ENCODE data around the gene DUSP6.
"Not testable (repeated sequence)": the region's sequence is repeated elsewhere in the genome, so short reads cannot be mapped to it uniquely, and the experiment has no call there.

The DUSP6 gene

DNA sequence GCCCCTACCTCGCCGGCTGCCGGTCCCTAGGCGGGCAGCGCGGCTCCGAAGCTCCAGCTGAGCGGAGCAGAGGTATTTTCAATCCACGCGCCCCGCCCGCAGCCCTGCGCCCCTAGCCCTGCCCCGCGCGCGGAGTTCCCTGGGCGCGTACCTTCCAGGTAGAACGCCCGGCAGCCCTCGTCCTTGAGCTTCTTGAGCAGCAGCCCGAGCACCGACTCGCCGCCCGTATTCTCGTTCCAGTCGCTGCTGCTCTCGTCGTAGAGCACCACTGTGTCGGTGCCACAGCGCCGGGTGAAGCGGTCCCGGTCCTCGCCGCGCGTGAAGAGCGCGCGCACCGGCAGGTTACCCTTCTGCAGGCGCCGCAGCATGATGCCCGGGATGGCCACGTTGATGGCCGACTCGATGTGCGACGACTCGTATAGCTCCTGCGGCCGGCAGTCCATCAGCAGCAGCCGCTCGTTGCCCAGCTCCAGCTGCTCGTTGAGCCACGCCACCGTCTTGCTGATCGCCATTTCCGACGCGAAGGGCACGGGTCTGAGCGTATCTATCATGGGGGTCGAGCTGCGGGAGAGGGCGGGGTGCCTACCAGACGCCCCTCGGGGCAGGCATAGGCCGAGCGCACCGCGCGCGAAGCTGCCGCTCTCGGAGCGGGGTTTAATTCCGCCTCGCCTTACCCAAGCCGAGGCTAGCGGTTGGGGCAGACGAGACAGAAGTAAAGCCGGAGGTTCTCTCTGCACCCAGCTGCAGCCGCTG is 636 bp downstream of the DUSP6 start:
- DNase-seq (ENCODE audit: low spot score), result no peak

DNA sequence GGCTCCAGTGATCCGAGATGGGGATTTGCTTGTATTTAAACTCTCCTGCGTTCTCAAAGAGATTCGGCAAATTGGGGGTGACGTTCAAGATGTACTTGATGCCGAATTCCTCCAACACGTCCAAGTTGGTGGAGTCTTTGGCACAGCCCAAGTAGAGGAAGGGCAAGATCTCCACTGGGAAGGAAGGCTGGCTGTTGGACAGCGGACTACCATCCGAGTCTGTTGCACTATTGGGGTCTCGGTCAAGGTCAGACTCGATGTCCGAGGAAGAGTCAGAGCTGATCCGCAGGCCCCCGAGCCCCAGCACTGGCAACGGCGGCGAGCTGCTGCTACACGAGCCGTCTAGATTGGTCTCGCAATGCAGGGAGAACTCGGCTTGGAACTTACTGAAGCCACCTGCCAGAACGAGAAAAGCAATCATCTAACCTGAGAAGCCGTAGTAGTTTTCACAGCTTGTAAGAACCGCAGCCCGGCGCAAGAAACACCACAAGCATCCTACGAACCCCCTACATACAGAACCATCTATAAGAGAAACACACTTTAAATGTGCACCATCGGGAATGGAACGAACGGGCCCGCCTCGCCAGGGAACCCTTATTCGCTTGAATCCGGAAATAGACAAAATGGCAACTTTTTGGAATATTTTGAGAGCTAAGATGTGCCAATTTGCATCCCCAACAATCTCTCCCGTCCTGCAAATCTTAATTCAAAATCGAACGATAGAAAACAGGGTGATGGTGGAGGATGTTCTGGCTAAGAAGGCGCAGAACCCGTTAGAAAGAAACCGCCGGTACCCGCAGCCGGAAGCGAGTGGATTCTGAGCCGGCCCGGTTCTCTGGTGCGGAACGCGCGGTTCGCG is 1.4 kb downstream of the DUSP6 start:
- peak; percentile 18 for DNase-seq (ENCODE audit: low spot score)

DNA sequence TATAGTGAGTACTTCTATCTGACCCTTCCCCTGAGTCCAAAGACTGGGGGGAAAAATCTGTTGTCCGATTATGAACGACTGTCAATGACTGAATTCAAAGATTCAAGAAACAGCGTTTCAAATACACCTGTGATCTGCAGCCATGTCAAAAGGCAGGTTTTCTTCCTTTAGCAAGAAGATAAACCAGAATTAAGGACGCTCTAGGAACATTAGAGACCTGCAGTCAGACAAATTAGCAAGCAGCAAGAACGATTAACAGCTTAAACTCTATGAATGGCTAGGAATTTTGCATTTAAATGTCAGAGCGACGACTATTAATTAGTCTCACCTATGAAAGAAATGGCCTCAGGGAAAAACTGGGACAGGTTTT is 2.1 kb downstream of the DUSP6 start:
- no peak for DNase-seq (ENCODE audit: low spot score)

DNA sequence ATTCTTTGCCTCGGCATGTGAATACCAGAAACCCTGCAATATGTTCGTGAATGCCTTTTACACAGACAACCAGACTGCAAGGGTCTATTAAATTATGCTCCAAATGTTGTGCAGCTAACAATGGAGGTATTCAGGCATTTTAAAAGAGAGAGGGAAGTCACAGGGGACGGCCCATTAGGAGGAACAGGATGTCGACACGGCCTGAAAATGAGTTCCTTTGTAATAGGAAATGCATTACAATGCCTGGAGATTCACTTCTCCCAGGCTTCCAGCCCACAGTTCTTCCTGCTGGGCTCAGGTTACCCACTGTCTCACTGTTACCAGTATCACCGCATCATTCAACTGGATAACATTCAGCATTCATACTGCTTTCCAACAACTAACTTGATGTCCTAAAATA is 2.5 kb downstream of the DUSP6 start:
- peak; percentile 73 for DNase-seq (ENCODE audit: low spot score)

DNA sequence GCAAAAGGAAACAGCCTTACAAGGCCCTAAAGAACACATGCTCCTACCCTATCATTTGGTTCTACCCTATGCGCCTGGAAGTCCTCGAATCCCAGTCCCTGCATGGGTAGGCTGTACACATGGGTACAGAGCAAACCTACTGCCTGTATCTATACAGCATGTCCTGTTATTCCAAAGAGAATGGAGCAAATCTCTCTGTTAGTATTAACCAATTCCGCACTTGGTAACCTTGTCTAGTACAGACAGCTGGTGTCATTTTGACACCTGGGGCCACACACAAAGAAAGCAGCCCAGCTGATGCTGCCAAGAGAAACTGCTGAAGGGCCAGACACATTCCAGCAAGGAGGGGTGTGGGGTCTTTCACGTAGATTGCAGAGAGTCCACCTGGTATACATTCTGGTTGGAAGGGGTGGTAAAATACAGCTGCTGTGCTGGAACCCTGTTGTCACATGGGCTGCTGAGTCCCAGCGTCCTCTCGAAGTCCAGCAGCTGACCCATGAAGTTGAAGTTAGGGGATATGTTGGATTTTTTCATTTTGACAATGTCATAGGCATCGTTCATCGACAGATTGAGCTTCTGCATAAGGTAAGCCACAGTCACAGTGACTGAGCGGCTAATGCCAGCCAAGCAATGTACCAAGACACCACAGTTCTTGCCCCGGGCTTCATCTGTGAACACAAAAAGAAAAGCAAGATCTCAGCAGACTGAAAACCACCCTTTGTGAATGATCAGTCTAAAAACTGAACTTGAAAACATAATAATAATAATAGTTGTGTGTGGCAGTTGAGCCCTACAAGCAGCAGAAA is 3.2 kb downstream of the DUSP6 start:
- no peak for DNase-seq (ENCODE audit: low spot score)

DNA sequence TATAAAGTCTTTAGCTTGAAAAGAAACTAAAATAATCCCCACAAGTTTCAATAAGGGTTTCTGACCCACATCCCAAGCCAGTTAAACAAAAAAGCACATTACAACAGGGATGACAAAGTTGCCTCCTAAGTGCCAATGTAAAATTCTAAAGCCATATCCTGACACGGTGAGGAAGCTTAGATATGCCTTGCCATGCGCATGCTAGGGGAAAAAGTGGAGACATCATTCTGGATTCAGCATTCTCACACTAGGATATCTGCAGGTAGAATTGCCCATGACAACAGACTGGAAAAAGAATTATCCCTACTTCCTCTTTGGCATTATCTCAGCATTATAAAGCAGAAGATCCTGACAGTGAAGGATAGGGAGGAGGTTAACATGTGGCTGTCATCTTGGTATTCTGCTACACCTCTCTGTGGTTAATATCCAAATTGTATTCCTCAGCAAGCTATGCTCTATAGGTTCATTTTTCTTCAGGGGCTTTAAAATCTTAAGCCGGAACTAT is 4.9 kb downstream of the DUSP6 start:
- no peak for DNase-seq (ENCODE audit: low spot score)

DNA sequence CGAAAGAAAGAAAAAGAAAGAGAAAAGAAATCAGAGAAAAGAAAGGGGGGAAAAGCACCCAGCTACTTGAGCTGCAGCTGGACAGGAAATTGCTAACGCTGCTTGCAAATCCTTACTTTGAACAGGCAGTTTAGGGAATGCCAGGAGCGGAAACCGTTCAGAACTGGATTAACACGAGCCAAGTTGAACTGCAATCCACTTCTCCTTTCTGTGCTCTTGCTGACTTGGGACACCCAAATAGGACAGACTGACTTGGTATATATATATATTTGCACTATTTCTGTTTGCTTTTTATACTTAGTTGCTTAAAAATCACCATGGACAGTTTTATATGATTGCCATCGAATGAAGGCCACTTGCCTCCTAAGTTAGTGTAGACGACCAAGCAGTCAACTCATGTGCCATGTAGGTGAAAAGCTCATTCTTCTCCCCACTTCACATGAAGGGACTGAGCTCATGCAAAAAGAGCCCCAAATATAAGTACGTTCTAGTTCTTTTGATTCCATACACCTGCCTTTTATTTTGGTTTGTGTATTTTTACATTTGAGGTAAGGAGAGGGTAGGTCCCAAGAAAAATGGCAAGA is 5.5 kb downstream of the DUSP6 start:
- DNase-seq (ENCODE audit: low spot score), result peak; percentile 77

DNA sequence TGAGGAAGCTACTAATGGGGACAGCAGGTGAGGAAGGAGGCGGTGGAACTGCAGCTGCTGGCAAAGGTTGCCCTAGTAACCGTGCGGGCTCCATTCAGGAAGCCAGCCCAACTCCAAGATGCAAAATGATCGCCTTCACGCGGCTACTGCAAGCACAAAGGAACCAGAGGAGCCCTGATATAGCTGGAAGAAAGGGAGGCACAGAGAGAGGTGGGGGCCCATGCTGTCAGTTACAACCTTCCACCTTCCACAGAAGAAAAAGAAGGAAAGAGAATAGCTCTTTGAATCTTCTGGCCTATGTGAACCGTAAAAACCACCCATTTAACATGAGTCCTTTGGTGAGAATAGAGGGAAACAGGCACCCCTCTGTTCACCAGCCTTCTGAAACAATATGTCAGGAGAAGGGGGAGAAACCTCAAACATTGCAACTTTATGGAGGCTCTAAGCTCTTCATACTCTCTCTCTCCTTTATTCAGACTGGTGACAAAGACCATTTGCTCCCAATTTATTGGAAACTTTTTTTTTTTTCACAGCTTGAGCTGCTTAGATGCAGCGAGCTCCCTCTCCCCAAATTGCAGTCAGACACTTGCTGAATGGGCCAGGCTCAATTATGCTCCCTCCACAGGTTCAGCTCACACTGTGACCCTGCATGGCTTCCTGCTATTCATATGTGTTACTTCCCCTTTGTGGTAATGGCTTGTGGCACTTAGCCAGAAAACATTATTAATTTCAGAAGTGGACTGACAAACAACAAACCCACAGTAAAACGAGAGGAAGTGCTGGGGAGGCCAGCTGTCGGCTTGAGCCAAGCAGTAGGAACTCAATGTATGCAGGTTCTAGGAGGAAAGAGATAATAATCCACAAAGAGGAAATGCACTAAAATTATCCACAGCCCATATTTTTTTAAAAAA is 6.2 kb downstream of the DUSP6 start:
- peak; percentile 85 for DNase-seq (ENCODE audit: low spot score)

DNA sequence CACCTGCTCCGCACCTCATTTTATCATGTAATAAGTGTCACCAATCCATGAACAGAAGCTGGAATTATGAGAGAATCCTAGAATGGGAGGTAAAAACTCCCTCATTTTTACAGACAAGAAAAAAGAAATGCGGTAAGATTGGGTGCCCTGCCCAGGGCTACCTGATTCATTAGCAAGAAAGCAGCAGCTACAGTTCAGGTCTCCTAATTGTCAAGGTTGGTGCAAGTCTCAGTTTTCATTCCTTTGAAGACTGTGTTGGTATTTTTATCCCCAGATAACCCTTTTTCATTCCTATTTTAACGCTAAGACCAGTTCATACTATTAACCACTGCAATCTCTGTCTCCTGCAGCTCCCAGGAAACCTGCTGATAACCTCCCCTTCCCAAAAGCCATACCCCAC is 6.9 kb downstream of the DUSP6 start:
- DNase-seq (ENCODE audit: low spot score), result no peak

DNA sequence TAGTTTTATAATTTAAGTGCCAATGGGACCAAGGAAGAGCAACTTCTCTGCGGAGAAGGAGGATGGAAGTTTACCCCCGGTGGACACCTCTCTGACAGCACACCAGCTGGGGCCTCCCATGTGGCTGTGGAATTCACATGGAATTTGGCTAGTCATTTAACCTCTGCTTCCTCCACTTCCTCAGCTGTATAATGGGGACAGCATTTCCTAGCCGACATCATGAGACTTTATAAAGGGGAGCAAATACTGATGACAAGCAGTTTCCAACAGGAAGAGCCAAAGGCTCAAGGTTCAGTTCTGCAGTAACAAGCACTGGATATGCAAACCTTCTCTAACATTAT is 7.5 kb downstream of the DUSP6 start:
- DNase-seq (ENCODE audit: low spot score), result no peak

DNA sequence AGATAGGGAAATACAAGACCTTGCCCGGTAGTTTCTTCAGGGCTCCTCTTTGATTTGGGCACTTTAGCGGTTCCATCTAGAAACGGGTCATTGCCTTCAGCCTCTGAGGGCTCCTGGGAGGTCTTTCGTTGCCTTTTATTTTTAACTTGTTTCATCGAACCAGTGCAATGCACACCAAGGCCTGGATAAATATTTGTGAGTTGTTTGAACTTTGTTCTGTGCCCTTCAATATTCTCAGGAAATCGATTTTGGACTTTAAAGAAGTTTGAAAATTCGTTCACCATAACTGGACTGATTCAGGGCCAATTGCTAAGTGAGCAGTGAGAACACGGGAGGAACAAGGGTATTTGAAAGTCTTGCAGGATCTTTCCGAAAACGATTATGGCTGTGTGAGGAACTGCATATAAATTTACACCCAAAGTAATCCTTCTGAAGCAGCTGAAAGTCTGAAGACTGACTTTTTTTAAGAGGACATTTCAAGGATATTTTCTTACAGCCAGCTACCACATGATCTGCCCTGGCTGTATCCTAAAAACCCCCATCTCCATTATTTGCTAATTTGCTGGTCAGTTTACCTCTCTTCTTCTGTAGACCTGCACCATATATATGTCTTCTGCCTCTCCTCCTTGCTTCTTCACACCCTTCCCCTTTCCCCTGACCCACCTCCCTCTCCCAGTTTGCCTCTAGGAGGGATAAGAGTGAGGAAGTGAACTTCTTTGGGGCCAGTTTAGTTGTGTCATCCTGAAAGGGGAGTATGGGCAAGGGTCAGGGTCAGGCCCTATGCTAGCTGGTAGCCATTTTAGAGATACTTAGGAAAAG is 8.0 kb downstream of the DUSP6 start:
- DNase-seq (ENCODE audit: low spot score), result no peak

DNA sequence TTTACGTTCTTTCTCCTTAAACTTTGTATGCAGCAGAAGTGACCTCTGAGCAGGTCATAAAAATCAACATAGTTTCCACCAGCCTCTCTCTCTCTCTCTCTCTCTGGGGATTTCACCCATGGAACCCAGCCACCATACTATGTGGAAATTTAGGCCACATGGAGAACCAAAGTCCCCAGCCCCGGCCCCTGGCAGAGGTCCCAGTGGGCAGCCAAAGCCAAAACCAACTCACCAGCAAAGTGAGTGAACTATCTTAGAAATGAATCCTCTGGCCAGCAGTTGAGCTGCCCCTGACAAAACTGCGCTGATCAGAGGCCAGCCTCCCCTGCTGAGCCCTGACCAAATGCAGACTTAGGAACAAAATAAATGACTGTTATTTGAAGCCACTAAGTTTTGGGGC is 9.2 kb downstream of the DUSP6 start:
- DNase-seq (ENCODE audit: low spot score), result no peak

DNA sequence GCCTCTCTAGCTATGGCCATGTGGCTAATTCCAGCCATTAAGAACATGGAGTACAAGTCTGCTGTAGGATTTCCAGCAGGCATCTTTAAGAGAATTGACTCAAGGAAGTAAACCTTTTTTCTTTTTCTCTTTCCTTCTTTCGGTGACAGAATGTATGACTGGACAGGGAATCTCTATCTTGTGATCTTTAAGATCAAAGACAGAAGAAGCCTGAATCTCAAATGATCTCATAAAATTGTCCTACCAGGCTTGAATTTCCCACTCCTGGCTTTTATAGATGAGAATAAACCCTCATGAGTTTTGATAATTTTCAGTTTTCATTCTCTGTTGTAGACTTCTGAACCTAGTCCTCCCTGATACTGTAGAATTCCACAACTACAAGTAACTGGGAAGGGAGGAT is 11.4 kb downstream of the DUSP6 start:
- DNase-seq (ENCODE audit: low spot score), result no peak

DNA sequence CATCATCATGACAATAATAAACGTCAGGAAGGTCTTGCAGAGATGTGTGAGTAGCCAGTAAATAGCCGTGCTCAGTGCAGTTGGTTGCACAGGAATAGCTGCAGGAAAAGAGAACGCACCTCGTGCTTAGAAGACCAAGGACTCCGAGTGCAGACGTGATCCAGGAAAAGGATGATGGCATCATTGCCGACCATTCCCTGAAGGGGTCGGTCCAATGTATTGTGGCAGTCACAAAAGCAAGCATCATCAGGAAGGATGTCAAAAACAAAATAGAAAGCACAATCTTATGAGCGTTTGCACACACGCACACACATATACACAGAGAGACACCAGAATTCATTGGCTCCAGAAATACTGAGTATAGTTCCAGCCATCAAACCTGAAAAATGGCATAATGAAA is 12.8 kb downstream of the DUSP6 start:
- no peak for DNase-seq (ENCODE audit: low spot score)

DNA sequence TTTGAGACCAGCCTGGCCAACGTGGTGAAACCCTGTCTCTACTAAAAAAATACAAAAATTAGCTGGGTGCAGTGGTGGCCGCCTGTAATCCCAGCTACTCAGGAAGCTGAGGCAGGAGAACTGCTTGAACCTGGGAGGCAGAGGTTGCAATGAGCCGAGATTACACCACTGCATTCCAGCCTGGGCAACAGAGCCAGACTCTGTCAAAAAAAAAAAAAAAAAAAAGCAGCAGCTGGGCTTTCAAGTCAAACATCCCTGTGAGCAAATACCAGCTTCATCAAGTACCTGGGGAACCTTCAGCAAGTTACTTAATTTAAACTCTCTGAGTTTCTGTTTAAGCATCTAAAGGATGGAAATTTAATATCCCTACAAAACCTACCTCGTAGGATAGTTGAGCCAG is 15.2 kb downstream of the DUSP6 start:
- DNase-seq (ENCODE audit: low spot score), result not testable (repeated sequence)

DNA sequence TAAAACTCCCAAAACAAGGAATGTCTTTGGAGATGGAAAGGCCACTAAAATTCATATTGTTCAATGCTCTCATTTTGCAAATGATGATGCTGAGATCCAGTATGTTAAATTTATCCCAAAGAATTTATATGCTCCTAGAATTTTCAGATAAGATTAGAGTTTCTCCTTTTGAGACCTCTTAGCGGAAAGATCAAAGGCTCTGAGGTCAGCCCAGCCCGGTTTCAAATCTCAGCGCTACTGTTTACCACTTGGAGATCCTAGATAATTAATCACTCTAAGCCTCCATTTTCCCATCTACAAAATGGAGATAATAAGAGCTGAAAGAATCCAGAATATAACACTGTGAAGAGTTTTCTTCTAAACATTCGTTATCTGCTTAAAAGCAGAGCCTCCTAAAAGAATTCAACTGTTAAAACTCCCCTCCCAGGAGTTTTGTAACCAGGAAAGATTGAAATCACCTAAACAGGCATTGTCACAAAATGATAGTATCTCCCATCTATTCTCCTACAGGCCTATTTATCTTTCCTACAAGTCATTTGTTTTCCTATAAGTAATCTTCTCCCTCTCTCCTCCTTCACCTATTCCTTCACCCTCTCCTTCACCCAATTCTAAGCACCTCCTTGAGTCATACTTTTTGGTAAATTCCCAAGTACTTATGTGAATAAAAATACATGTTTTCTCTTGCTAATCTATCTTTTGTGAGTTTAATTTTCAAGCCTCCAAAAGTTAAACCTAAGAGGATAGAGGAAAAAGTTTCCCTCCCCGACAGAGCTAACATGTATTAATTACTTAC is 16.7 kb downstream of the DUSP6 start:
- DNase-seq (ENCODE audit: low spot score), result no peak

DNA sequence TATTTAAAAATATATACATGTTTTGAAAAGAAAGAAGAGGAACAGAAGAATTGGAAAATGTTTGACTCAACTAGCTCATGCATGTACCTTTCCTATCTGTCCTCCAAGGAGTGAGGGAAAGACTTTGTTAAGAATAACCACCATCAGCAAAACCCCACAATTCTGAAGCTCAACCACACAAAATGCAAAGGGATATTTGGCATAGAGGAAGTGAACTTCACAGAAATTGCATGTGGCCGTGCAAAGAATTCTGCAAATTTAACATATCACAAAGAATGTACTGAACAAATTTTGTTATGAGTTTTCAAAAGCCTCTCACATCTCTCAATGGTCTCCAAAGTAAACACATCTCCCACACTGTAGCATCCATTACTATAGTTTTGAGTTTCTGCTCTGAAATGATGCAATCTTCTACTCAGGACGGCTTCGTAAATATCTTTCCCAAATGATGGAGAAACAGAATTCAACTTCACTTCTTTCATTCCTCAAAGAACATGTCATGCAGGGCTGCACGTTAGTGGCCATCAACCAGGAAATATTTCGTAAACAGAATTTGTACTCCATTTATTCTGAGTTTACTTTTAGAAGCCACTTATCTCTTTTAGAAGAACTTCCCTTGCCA is 17.6 kb downstream of the DUSP6 start:
- no peak for DNase-seq (ENCODE audit: low spot score)

DNA sequence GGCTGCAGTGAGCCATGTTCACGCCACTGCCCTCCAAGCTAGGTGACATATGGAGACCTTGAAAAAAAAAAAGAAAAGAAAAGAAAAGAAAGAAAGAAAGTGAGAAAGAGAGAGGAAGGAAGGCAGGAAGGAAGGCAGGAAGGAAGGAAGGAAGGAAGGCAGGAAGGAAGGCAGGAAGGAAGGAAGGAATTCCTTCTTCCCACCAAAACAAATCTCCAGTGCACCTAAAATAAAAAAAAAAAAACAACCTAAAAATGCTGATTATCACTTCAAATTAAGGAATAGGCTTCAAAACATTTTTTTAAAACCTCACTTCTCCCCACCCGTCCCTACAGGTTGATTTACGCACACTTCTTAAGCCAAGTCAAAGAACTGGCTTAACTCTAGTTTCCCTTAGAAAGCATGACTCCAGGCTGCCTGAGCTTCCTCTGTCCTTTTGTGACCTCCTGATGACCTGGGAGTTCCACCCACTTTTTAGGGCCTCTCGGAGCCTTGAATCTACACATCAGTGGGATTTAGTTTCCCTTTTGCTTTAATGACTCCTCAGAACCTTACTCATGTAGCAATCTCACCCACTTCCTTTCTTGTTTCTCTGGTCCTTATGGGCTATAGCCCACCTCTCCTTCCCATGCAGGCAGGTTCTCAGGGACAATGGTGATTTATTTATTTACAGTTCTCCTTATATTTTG is 18.6 kb downstream of the DUSP6 start:
- DNase-seq (ENCODE audit: low spot score), result no peak
